DMS79 treated with DMSO at 0.1 percent for 48 hours (cell line): ENCODE data around the gene ZNF575.
A peak's percentile ranks its signal among the peaks of the same experiment; 100 is the strongest.
"Not testable (repeated sequence)": the region's sequence is repeated elsewhere in the genome, so short reads cannot be mapped to it uniquely, and the experiment has no call there.

Source experiments
- DNase-seq: peaks from one replicate; lab custom pipeline; 2025; lab: John Stamatoyannopoulos, UW

ZNF575 gene

DNA sequence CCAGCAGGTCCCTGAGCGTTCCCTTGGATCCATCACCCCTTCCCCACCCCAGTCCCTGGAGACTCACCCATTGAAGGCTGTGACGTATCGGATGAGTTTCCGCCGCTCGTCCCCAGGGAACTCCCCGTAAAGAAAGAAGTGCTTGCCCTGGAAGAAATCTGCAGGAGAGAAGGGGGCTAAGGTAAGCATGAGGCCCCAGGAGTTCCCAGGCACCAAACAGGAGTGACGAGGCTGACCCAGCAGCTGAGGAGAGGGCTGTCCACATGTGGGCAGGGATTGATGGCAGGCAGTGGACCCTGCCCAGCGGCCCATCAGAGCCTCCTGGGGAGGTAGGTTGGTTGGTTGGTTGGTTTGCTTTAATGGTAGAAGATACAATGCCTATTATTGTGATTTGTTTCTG, 11.1 kb downstream of the ZNF575 start:
- DNase-seq = no peak

DNA sequence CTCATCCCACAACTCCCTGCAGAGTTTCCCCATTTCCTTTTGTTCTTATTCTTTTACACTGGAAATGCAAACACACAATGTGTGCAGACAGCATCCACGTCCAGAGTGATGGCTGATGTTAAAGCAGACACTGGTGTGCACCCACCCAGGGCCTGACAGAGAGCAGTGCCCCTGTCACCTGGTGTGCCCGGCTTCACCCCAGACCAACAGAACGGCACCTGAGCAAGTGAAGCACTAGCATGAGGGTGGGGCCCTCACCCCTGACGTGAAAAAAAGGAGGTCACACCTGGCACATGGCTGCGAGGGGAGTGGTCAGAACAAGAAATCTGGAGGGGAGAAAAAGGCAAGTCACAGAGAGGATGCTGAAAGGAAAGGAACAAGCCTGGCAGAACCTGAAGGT, 12.3 kb downstream of the ZNF575 start:
- no peak for DNase-seq

DNA sequence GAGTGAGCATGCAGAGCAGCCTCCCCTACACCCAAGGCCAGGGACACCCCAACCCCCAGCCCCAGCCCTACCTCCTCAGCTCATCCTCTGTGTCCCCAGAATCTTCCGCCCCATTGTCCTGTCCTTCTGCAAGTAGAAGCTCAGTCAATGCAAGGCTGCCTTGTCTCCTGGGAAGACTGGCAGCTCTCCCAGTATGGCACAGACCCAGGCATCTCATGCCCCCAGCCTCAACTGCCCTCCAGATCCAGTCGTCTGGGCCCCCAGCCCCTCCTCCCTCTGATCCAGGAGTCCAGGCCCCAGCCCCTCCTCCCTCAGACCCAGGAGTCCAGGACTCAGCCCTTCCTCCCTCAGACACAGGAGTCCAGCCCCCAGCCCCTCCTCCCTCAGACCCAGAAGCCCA, 13.0 kb downstream of the ZNF575 start:
- no peak for DNase-seq

DNA sequence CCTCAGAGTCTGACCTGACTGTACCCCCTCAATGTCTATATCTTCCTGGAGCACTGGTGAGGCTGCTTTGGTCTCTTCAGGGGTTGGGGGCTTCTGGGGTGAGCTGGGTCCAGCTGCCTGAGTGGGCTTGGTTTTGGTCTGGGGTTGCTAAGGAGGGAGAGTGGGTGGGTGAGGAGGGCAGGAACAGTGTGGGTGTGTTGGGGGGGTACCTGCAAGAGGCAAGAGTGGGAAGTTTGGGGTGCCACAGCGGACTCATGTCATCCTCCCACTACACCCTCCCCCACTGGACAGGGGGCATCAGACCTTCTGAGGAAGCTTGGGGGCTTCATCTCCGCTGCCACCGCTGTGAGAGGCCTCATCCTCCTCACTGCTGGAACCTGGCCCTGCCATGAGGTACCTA, 13.6 kb downstream of the ZNF575 start:
- no peak for DNase-seq

DNA sequence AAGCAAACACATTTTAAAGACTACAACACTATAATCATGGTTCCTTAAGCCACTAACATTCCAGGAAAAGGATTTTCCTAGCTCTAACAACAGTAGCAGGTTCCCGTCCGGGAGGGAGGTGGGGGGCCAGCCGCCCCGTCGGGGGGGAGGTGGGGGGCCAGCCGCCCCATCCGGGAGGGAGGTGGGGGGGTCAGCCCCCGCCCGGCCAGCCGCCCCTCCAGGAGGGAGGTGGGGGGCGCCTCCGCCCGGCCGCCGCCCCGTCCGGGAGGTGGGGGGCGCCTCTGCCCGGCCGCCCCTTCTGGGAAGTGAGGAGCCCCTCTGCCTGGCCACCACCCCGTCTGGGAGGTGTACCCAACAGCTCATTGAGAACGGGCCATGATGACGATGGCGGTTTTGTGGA, 14.9 kb downstream of the ZNF575 start:
- DNase-seq = not testable (repeated sequence)

DNA sequence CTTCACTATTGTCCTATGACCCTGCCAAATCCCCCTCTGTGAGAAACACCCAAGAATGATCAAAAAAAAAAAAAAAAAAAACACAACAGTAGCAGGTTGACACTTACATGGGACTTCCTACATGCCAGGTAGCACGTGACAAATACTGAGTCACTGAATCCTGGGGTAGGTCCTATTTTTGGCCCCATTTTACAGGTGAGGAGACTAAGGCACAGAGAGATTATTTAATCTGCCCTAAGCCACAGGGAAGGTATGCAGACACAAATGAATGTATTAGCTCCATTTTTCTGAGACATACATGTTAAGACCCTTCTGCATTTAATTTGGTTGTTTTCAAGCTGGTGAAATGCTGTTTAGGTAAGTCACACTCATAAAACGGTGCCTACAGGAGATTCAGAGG, 15.7 kb downstream of the ZNF575 start:
- DNase-seq = no peak

DNA sequence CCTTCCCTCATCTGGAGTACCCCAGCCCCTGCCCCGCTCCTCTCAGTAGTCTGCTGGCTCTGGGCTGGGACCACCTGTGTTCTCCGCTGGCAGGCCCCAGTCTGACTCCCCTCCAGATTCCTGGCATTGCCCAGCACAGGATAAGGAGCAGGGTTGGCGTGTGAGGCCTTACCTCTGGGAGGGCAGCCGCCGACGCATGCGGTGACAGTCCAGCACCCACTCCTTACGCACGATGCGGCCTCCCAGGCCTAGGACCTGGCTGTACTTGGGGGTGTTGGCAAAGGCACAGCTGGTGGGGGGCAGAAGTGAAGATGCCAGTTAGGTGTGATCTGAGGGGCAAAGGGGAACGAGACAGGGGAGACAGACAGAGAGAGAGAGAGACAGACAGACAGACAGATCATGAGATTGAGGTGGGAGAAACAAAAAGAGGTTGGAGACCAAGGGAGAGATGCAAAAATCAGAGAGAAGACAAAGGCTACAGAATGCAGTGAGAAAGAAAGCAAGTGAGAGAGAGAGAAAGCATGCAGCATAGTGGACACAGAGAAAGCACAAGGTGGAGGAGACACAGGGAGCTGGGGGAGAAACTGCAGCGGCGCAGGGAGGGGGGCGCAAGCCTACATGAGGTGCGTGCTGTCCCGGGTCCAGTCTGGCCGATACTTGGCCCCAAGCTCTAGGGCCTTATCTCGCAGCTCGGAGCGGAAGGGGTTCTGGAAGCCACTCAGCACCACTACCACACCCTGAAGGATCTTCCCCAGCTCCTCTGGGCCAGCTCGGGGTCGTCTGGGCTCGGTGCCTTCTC, 18.6 kb downstream of the ZNF575 start:
- DNase-seq = no peak

DNA sequence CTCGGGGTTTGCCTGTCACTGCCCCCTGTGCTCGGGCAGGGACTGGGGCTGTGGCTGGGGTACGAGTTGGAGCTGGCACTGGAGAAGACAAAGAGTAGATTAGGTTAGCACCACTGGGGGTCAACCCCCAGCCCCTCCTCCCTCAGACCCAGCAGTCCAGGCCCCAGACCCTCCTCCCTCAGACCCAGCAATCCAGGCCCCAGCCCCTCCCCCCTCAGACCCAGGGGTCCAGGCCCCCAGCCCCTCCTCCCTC, 19.1 kb downstream of the ZNF575 start:
- no peak for DNase-seq

DNA sequence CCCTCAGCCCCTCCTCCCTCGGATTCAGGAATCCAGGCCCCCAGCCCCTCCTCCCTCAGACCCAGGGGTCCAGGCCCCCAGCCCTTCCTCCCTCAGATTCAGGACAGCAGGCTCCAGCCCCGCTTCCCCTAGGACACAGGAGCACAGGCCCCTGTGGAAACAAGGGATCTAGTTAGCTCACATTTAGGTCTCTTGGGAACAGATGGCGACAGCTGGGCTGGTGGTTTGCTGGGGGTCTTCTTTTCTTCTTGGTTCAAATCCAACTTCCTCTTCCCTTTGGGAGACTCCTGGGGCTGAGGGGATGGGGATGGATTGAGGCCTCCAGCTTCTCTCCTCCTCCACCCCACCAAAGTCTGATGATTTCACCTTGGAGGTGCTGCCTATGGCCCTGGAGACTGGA, 19.6 kb downstream of the ZNF575 start:
- DNase-seq = no peak

DNA sequence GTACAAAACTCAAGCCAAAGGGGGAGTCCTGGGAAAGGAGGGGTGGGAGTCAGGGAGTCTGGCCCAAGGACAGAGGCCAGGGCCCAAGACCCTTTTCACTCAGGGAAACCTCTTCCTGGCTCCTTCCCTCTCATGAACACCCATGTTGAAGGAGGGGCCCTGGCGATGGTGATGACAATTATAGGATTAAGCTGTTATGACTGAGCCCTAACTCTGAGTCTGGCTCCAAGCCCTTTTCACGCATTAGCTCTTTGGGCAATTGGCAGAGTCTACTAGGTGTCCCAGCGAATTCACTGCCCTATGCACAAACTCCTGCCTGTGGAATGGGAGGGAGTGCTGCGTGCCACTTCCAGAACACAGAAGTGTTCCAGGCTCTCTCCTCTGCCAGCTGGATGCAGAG, 20.7 kb downstream of the ZNF575 start:
- no peak for DNase-seq

DNA sequence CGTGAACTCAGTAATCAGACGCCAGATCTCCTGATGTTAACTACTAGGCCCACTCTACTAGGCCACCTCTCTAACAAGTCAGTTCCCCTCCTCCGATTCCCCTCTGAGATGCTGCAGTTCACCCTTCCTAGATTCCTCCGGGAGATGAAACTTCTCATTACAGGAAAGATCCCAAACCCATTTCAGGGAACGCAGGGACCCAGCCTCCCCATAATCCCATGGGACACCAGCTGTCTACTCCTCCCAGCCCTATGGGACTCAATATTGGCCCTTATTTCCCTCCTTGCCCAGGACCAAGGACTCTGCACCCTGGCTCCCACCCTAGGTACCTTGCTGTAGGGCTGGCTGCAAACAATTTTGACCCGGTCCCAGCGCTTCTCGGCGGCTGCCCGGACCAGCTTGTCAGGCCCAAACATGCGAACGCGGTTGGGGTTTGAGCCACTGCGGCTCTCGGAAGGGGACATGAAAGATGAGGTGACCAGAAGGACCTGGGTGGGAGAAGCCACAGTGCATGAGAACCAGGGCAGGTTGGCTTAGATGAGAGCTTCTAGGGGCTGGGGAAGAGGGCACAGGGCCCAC, 21.4 kb downstream of the ZNF575 start:
- DNase-seq = no peak

DNA sequence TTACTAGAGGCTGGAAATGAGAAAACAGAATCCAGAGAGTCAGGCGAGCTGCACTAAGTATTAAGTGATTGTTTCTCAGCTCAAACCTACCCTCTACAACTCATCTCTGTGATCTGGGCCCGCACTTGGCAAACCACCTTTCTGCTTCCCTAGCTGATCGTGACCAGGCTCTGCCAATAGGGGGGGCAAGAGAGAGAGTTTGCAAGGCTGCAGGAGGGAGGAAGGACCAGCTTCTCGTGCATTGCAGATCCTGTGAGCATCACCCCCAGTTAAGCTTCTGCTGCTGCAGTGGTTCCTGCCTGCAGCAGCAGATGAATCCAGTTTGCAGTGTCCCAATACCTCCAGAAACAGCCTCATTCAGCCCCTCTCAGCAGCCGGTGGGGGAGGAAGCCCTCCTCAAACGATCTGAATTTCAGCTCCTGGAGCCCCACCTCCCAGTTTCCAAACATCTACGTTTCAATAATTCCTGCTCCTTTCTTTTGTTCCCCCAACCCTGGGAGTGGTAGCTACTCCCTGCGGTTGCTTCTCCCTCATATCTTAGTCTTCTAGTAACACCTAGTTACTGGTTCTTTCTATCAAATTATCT, 22.3 kb downstream of the ZNF575 start:
- peak; percentile 8 for DNase-seq

DNA sequence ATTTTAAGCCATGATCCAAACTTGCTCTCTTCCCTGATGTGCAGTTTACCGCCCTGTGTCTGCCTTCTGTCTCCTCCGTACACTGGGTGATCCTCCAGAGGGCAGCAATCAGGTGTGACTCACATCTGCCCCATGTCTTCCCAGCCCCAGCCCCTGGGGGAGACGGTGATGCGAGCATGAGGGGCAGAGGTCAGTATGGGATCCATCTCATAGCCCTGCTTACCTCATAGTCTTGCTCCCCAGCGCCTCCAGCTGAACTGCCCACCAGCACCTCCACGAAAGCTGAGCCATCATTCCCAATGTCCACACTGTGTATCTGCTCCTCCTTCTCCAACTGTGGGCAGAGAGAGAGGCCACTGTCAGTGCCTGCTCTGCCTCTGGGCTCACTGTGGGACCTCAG, 27.7 kb downstream of the ZNF575 start:
- no peak for DNase-seq

DNA sequence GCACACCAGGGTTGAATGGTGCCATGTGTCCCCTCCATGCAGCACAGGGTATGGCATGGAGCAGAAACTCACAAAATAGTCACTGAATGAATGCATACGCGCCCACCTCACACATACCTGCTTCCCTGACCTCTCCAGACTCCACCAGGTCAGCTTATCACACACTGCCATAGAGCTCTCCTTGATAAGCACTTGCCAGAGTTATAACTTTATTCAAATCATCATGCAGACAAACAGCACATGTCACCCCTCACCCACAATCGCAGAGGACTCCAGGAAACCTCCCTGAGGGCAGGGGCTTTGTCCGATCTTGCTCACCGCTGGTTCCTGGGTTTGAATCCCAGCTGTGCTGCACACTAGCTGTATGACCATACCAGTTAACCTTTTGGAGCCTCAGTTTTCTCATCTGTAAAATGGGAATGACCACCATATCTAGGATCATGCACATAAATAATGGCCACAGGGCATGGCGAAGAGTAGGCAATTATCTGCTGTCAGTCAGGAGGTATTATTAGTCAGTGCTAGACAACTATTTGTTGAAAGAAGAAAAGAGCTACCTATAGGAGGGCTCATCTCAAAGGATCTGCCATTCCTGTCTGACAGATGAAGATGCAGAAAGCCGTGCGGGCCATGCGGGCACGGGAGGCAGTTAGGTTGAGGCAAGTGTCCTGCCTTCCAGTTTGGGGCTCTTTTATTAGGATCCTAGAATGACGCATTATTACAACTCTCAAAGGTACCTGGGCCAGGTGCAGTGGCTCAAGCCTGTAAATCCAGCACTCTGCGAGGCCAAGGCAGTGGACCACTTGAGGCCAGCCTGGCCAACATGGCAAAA, 28.4 kb downstream of the ZNF575 start:
- no peak for DNase-seq

DNA sequence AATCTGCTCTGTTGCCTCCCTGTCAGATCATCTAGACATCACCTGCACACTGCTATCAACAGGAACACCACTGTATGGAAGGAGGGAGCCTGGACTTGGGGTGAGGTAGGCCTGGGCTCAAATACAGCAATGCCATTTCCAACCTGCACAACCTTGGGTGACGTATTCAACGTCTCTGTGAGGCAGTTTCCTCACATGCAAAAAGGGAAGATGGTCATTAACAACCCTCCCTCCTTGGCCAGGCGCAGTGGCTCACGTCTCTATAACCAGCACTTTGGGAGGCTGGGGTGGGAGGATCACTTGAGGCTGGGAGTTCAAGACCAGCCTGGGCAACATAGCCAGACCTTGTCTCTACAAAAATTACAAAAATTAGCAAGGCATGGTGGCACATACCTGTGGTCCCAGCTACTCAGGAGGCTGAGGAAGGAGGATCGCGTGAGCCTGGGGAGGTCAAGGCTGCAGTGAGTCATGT, 29.3 kb downstream of the ZNF575 start:
- no peak for DNase-seq

DNA sequence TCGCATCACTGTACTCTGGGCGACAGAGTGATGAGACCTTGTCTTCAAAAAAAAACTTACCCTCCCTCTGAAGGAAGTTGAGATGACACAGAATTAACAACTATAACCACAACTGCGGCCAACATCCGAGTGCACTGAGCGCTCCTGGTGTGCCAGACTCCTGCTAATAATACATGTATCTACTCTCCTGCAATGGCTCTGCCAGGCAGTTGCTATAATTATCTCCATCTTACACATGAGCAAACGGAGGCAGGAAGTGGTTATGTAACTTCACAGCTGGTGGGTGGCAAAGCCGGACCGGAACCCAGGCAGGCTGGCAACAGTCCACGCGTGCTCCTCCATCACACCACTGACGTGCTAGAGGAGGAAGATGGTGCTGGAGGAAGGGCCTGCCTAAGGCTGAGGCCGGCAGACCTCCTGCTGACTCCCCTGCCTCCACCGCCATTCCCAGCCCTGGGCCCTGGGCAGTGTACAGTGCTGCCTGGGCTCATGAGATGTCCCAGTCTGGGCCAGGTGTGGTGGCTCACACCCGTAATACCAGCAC, 29.8 kb downstream of the ZNF575 start:
- DNase-seq = no peak

DNA sequence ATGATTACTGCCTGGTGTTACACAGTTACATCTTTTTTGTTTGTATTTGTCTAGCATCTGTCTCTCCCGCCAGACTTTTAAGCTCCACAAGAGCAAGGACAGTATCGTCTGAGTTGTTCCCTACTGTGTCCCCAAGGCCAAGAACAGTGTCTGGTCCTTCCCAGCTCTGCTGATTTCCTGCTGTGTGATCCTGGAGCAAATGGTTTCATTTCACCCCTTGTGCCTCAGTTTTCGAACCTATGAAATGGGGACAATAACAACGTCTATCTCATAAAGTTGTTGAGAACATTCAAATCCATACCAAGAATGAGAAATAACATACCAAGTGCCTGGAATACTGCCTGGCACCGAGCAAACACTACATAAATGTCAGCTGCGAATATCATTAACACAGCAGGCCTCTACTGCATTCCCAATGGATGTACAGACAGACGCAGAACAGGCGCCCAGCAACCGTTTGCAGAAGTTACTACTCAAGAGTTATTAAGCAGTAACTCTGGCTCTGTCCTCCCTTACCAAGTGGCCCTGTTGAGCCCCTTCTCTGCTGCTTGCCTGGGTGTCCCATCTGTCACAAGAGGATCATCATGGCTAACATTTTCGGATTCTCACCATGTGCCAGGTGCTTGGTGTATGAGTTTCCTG, 30.9 kb downstream of the ZNF575 start:
- no peak for DNase-seq

DNA sequence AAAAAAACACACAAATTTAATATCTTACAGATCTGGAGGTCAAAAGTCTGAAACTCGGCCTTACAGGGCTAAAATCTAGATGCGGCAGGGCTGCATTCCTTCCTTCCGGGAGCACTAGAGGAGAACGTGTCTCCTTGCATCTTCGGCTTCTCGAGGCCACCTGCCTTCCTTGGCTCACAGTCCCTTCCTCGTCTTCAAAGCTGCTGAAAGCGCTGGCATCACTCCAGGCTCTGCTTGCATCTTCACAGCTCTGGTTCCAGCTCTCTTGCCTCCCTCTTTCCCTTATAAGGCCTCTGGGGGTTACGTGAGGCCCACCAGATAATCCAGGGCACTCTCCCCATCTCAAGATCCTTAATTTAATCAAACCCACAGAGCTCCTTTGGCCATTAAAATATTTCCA, 31.8 kb downstream of the ZNF575 start:
- peak; percentile 68 for DNase-seq

DNA sequence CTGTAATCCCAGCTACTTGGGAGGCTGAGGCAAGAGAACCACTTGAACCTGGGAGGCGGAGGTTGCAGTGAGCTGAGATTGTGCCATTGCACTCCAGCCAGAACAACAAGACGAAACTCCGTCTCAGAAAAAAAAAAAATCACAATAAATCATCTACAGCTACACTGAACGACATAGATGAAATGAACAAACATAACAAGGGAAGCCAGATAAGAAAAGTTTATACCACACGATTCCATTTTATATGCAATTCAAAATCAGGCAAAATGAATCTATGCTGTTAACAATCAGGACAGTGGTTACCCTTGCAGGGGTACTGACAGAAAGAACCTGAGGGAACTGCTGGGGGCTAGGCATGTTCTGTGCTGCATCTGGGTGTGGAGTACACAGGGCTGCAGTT, 36.7 kb downstream of the ZNF575 start:
- DNase-seq = no peak

DNA sequence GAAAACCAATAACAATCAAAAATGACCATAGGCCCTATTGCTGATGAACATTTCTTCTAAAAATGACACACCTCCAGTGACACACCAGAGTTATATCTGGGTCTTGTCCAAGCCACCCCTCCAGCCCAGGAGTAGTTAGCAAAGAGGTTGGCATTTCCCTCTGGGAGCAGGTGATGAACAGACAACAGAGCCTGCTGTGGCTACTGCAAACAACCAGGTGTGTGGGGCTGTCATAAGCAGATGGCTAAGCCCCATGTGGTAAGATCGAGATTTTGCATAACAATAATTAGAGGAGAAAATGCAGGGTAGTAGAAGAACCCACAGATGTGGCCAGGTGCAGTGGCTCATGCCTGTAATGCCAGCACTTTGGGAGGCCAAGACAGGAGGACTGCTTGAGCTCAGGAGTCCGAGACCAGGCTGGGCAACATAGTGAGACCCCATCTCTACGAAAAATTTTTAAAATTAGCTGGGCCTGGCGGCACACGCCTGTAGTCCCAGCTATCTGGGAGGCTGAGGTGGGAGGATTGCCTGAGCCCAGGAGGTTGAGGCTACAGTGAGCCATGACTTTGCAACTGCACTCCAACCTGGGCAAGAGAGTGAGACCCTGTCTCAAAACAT, 37.3 kb downstream of the ZNF575 start:
- no peak for DNase-seq

DNA sequence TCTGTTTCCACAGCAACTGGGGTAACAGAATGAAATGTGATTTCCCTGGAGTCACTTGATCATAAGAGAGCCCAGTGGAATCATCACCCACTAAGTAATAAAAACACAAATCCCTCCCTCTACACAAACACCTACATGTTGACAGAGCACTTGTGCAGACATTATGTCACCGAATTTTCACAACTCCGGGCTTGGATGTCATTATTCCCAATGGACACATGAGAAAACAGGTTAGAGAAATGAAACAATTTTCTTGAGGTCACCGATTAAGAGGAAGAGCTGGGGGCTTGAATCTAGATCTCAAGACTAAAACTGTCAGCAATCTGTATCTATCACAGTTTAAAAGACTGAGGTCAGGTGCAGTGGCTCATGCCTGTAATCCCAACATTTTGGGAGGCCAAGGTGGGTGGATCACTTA, 39.2 kb downstream of the ZNF575 start:
- no peak for DNase-seq
